Thyroid gland (tissue), 4 donors: ENCODE measurements around the gene CMTM8.

Experiments
- CTCF ChIP-seq, 6 experiments: fragments of 200-600 bp in 3 of 6; fragments of 450-650 bp in 3 of 6; sonication (generic) in 3 of 6; IDR thresholded peaks; one replicate each; pipeline ENCODE4 v1.5.1; 2016 to 2019; ENCODE audit warnings: antibody characterized with exemption in 6 of 6, mild to moderate bottlenecking in 2 of 6, inconsistent platforms in 1 of 6, moderate library complexity in 1 of 6
- POLR2A ChIP-seq, 2 donors: fragments of 450-650 bp; IDR thresholded peaks; one replicate each; pipeline ENCODE4 v1.6.1; 2017; ENCODE audit warnings: antibody characterized with exemption in 2 of 2, mild to moderate bottlenecking in 2 of 2, moderate library complexity in 1 of 2

DNA sequence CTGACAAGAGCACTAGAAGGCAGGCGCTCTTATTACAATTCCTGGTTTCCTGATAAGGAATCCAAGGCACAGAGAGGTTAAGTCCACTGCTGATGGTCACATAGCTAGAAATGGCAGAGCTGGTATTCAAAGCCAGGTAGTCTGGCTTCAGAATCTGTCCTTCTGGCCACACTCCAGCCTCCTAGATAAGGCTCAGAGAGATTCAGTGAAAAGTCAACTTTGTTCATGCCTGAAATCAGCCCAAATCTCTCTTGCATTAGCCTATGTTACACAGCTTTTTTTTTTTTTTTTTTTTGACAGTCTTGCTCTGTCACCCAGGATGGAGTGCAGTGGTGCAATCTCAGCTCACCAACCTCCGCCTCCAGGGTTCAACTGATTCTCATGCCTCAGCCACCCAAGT, 21.1 kb upstream of the CMTM8 start:
- no peak for TF ChIP-seq POLR2A (IDR thresholded peaks at IDR 0.05)
- TF ChIP-seq CTCF (IDR thresholded peaks at IDR 0.05), result no peak
